CD14-positive monocyte (primary cell): ENCODE data around the gene BMP2. TPM values are rescaled to one million over a fixed set of nuclear protein-coding genes. Genes with fewer than 3 reads are reported as not detected.

Experiments used
- DNase-seq, 3 donors: peaks; one replicate each; pipeline ENCODE4 v3.0.0-alpha.2; 2011 to 2022
- H2AFZ ChIP-seq: 2 replicates; pipeline ENCODE4 v1.6.0; 2012; ENCODE audit warnings: mild to moderate bottlenecking, low read depth, low read length, inconsistent platforms; ENCODE audit not compliant: insufficient read depth, poor library complexity, severe bottlenecking
- H3K27ac ChIP-seq, 2 donors: 1 replicate in 1 of 2; 2 replicates in 1 of 2; pipeline ENCODE4 v1.5.1; 2012 to 2013; ENCODE audit warnings: low read length in 2 of 2, control low read depth in 1 of 2, inconsistent platforms in 1 of 2, low read depth in 1 of 2, mild to moderate bottlenecking in 1 of 2
- H3K27me3 ChIP-seq, 2 donors: one replicate each; pipeline versions ENCODE4 v1.6.0 to v1.6.1; 2011 to 2013; ENCODE audit warnings: low read length in 2 of 2; ENCODE audit not compliant: control insufficient read depth in 2 of 2, insufficient read depth in 2 of 2
- H3K36me3 ChIP-seq, 2 donors: replicated peaks in 1 of 2; 1 replicate in 1 of 2; 2 replicates in 1 of 2; pipeline versions ENCODE4 v1.5.1 to v1.6.1; 2012 to 2013; ENCODE audit warnings: low read length in 2 of 2, control low read depth in 1 of 2, inconsistent platforms in 1 of 2, mild to moderate bottlenecking in 1 of 2; ENCODE audit not compliant: insufficient read depth in 2 of 2, control insufficient read depth in 1 of 2
- H3K4me1 ChIP-seq, 2 donors: 1 replicate in 1 of 2; 2 replicates in 1 of 2; pipeline versions ENCODE4 v1.5.1 to v1.6.1; 2012 to 2013; ENCODE audit warnings: low read length in 2 of 2, control low read depth in 1 of 2, inconsistent platforms in 1 of 2, mild to moderate bottlenecking in 1 of 2, moderate library complexity in 1 of 2; ENCODE audit not compliant: insufficient read depth in 2 of 2, control insufficient read depth in 1 of 2
- H3K4me2 ChIP-seq: replicated peaks from 2 replicates; pipeline ENCODE3; 2012; ENCODE audit warnings: low read length, moderate library complexity, mild to moderate bottlenecking; ENCODE audit not compliant: poor library complexity, severe bottlenecking; ENCODE audit errors: extremely low read depth
- H3K4me3 ChIP-seq, 3 experiments: fragments of 200-600 bp in 1 of 3; sonication (generic) in 1 of 3; replicated peaks in 1 of 3; 1 replicate in 2 of 3; 2 replicates in 1 of 3; pipeline ENCODE4 v1.5.1; 2011 to 2013; ENCODE audit warnings: low read length in 3 of 3, mild to moderate bottlenecking in 3 of 3, control low read depth in 2 of 3, low read depth in 2 of 3, inconsistent platforms in 1 of 3, moderate library complexity in 1 of 3
- H3K79me2 ChIP-seq: 2 replicates; pipeline ENCODE4 v1.6.0; 2012; ENCODE audit warnings: mild to moderate bottlenecking, control low read depth, inconsistent platforms, low read length, moderate library complexity; ENCODE audit not compliant: insufficient read depth
- H3K9ac ChIP-seq: 2 replicates; pipeline ENCODE4 v1.6.0; 2017; ENCODE audit warnings: low read length, mild to moderate bottlenecking; ENCODE audit not compliant: insufficient read depth, poor library complexity, severe bottlenecking
- H3K9me3 ChIP-seq, 2 donors: replicated peaks in 1 of 2; 1 replicate in 1 of 2; 2 replicates in 1 of 2; pipeline versions ENCODE4 v1.5.1 to v1.6.1; 2012 to 2013; ENCODE audit warnings: low read length in 2 of 2, control low read depth in 1 of 2; ENCODE audit not compliant: control insufficient read depth in 1 of 2, insufficient read depth in 1 of 2
- H4K20me1 ChIP-seq: 2 replicates; pipeline ENCODE4 v1.6.0; 2012; ENCODE audit warnings: mild to moderate bottlenecking, low read length, control low read depth, moderate library complexity; ENCODE audit not compliant: insufficient read depth
- H3K27ac Mint-ChIP-seq, 7 donors: one replicate each; pipeline ENCODE4 v1.8.0; 2020; ENCODE audit warnings: mild to moderate bottlenecking in 7 of 7, mixed read lengths in 7 of 7, moderate library complexity in 6 of 7, inconsistent platforms in 2 of 7
- H3K27me3 Mint-ChIP-seq, 3 donors: one replicate each; pipeline ENCODE4 v1.8.0; 2021 to 2022; ENCODE audit warnings: low read depth in 3 of 3, mild to moderate bottlenecking in 3 of 3, mixed read lengths in 3 of 3, moderate library complexity in 3 of 3, inconsistent platforms in 1 of 3
- H3K36me3 Mint-ChIP-seq, 2 donors: one replicate each; pipeline ENCODE4 v1.8.0; 2020; ENCODE audit warnings: mixed read lengths in 2 of 2, inconsistent platforms in 1 of 2, mild to moderate bottlenecking in 1 of 2
- H3K4me1 Mint-ChIP-seq: one replicate; pipeline ENCODE4 v1.8.0; 2020; ENCODE audit warnings: mild to moderate bottlenecking, mixed read lengths
- H3K4me3 Mint-ChIP-seq, 2 donors: one replicate each; pipeline ENCODE4 v1.8.0; 2020; ENCODE audit warnings: mild to moderate bottlenecking in 2 of 2, mixed read lengths in 2 of 2, moderate library complexity in 1 of 2
- H3K9me3 Mint-ChIP-seq, 7 donors: one replicate each; pipeline ENCODE4 v1.8.0; 2020 to 2022; ENCODE audit warnings: mixed read lengths in 7 of 7, mild to moderate bottlenecking in 6 of 7, moderate library complexity in 6 of 7, inconsistent platforms in 2 of 7
- WGBS: methylation state at CpG from one replicate; pipeline ENCODE4 v1.1.5; 2013; ENCODE audit warnings: missing lambda C conversion rate; ENCODE audit not compliant: insufficient coverage; 5-methylcytosine and 5-hydroxymethylcytosine counted together
- intact Hi-C, 2 donors: fragments of 100-400 bp; cut with micrococcal nuclease; formaldehyde crosslinking; loops; one replicate each; pipeline versions ENCODE4 v1.15.0 to v1.15.1; 2023
- polyA plus RNA-seq, 3 donors: library from polyadenylated mRNA; depleted of rRNA in 1 of 3; unstranded in 2 of 3; stranded (reverse) in 1 of 3; fragments of 300-500 nt in 2 of 3; fragments of >200 nt in 1 of 3; fragmentation: Illumina TruSeq in 2 of 3; gene quantifications; 1 replicate in 2 of 3; 2 replicates in 1 of 3; pipeline ENCODE4 v1.2.3, GENCODE V29; 2012 to 2021
- TF ChIP-seq, protein P1 (sequence below): fragments of 200-600 bp; IDR thresholded peaks from one replicate; pipeline ENCODE4 v1.8.0; 2022; ENCODE audit warnings: antibody characterized with exemption, mild to moderate bottlenecking

The BMP2 gene
- polyA plus RNA-seq, 3 donors = 0.07 TPM; not detected in 2

DNA sequence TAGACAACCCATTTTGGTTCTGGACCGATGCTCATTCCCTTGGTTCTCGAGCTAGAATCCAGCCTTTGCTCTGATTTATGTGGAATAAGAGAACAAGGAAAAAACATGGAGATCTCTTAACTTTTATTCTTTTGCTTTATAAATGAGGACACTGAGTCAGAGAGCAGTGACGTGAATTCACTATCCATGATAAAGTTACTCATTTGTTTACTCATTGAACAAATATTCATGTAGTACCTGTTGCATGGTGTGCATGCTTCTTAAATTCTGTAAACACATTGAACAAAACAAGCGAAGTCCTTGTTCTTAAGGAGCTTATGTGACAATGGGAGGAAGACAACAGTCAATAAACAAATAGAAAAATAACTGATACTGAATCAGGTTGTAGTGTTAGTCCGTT is 56.9 kb downstream of the BMP2 start:
- Histone ChIP-seq H3K4me3 (no peak overlapping the region), H3K79me2 (no peaks in the 10 kb centered on the region), H3K27ac (no peak overlapping the region), H3K4me2 (no peak overlapping the region), H4K20me1 (no peaks in the 10 kb centered on the region), H3K36me3 (no peaks in the 10 kb centered on the region), H3K9ac (no peak overlapping the region), H3K9me3 (no peaks in the 10 kb centered on the region), H3K27me3 (peaks cover 0 to 2% of the 10 kb centered on the region in 2 donors), H2AFZ (no peak overlapping the region), H3K4me1 (no peaks in the 10 kb centered on the region)
- no peak for DNase-seq
- peaks cover 0 to 4% (median 2%) of the 10 kb centered on the region in 3 donors for H3K27me3 Mint-ChIP-seq
- no peaks in the 10 kb centered on the region for H3K36me3 Mint-ChIP-seq
- no peak overlapping the region for H3K4me3 Mint-ChIP-seq
- no peaks in the 10 kb centered on the region for H3K9me3 Mint-ChIP-seq
- no peaks in the 10 kb centered on the region for H3K4me1 Mint-ChIP-seq
- TF ChIP-seq, protein P1, sequence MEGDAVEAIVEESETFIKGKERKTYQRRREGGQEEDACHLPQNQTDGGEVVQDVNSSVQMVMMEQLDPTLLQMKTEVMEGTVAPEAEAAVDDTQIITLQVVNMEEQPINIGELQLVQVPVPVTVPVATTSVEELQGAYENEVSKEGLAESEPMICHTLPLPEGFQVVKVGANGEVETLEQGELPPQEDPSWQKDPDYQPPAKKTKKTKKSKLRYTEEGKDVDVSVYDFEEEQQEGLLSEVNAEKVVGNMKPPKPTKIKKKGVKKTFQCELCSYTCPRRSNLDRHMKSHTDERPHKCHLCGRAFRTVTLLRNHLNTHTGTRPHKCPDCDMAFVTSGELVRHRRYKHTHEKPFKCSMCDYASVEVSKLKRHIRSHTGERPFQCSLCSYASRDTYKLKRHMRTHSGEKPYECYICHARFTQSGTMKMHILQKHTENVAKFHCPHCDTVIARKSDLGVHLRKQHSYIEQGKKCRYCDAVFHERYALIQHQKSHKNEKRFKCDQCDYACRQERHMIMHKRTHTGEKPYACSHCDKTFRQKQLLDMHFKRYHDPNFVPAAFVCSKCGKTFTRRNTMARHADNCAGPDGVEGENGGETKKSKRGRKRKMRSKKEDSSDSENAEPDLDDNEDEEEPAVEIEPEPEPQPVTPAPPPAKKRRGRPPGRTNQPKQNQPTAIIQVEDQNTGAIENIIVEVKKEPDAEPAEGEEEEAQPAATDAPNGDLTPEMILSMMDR = no peak
- WGBS = 100% methylated on average over 2 of the region's 5 CpGs
- H3K27ac Mint-ChIP-seq = no peak overlapping the region
- intact Hi-C loops = loop anchor here in 1 of 2 donors (10.0 kb wide), 1 partner anchor 270 kb away; no protein-coding TSS in a partner anchor

DNA sequence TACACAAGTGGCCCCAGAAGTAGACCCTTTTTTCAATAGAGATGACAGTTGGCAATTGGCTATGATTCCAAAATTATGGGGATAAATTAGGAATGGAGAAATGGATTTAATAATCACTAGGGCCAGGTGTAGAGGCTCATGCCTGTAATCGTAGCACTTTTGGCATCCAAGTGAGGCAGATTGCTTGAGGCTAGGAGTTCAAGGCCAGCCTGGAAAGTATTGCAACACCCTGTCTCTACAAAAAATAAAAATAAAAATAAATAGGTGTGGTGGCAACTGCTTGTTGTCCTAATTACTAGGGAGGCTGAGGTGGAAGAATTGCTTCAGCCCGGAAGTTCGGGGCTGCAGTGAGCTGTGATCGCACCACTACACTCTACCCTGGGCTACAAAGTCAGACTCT is 60.0 kb downstream of the BMP2 start:
- H4K20me1 ChIP-seq = no peaks in the 10 kb centered on the region
- WGBS = no CpG with 5 or more reads among the region's 4 CpGs
- Mint-ChIP-seq H3K4me1 (no peaks in the 10 kb centered on the region), H3K36me3 (no peaks in the 10 kb centered on the region), H3K27me3 (peaks cover 0 to 4% (median 2%) of the 10 kb centered on the region in 3 donors), H3K27ac (no peak overlapping the region), H3K4me3 (no peak overlapping the region), H3K9me3 (no peaks in the 10 kb centered on the region)
- TF ChIP-seq, protein P1 = no peak
- H3K4me1 ChIP-seq = no peaks in the 10 kb centered on the region
- no peak overlapping the region for H2AFZ ChIP-seq
- no peak overlapping the region for H3K9ac ChIP-seq
- intact Hi-C loops = loop anchor here in 1 of 2 donors (10.0 kb wide), 1 partner anchor 267 kb away; no protein-coding TSS in a partner anchor
- no peak for DNase-seq
- H3K79me2 ChIP-seq = no peaks in the 10 kb centered on the region
- no peak overlapping the region for H3K4me2 ChIP-seq
- H3K9me3 ChIP-seq = no peaks in the 10 kb centered on the region
- H3K36me3 ChIP-seq = no peaks in the 10 kb centered on the region
- no peaks in the 10 kb centered on the region for H3K27me3 ChIP-seq
- H3K4me3 ChIP-seq = no peak overlapping the region
- H3K27ac ChIP-seq = no peak overlapping the region
